Measurements from ENCODE around the gene KREMEN1. TPM values are rescaled to one million over a fixed set of nuclear protein-coding genes. Genes with fewer than 3 reads are reported as not detected.

Gene KREMEN1, protein sequence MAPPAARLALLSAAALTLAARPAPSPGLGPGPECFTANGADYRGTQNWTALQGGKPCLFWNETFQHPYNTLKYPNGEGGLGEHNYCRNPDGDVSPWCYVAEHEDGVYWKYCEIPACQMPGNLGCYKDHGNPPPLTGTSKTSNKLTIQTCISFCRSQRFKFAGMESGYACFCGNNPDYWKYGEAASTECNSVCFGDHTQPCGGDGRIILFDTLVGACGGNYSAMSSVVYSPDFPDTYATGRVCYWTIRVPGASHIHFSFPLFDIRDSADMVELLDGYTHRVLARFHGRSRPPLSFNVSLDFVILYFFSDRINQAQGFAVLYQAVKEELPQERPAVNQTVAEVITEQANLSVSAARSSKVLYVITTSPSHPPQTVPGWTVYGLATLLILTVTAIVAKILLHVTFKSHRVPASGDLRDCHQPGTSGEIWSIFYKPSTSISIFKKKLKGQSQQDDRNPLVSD
- total RNA-seq = 0.22 and 0.26 TPM in 2 replicates

DNA sequence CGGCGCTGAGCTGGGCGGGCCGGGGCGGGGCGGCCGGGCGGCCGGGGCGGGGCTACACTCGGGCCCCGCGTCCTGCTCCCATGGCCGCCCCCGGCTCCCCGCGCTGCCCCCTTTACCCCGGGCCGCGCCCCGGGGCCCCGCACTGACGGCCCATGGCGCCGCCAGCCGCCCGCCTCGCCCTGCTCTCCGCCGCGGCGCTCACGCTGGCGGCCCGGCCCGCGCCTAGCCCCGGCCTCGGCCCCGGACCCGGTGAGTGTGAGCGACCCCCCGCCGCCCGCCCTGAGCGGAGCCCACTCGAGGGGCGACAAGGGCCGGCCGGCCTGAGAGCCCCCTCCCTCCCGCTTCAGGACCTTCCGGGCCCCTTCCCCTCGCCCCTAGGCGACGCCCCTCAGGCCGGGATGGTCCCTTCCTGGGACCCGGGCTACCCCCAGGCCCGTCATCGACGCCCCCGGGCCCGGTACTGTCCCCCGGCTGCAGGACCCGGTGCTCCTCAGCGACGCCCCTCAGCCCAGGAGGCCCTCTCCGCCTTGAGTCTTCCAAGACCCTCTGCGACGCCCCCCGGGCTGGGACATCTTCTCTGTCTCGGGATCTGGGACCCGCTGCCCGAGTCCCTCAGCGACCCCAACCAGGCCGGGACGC lies at the start of gene KREMEN1:
Gene KREMEN1, plus strand, starts transcription at position 57 of the 639 bp plus-strand sequence. Its CDS starts 96 bp downstream, at position 153.

DNA sequence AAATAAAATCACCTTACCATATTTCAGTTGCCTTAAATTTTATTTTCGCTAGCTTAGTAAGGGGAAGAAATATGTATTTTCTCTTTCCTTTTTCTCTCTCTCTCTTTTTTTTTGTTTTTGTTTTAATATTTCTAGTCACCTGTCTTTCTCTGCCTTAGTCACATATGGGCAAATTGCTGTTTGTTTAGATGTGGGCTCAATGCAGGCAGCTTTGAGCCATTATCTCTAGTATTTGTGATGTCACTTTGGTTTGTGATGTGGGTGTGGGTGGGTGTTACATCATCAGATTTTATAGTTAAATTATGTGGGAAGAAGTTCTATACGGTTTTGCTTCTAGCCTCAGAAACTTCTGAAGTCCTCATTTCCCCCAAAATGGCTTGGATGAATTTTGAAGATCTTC lies 11.1 kb upstream of the KREMEN1 start, which contains the start of gene C22orf31:
Gene C22orf31, minus strand, starts transcription at position 59 of the 400 bp plus-strand sequence. Its CDS starts 39 bp downstream, at position 20.

DNA sequence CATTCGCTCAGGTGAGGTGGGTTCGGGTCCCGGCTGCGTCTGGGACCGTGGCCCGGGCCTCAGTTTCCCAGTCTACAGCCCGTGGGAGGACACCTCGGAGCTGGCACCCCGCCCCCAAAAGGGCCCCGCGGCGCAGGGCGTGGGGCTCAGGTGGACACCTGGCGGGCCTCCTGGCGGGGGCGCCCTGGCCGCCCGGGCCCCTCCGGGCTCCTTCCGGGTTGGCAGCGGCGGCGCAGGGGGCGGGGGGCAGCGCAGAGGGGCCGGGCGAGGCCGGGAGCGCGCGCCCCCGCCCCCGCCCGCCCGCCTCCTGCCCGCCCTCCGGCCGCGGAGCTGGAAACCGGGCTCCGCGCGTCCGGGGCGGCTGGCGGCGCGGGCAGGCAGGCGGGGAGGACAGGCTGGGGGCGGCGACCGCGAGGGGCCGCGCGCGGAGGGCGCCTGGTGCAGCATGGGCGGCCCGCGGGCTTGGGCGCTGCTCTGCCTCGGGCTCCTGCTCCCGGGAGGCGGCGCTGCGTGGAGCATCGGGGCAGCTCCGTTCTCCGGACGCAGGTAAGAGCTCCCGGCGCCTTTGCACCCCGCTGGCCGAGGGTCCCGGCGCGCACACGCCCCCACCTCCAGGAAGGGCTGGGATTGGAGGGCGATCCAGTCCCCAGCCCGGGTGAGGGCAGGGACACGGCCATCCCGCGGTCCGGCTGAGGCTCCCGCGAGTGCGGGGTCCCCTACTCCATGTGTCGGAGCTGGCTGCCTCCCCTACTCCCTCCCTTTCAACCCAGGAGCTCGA lies 132.9 kb downstream of the KREMEN1 start, which contains the start of gene EMID1:
Gene EMID1, plus strand, starts transcription at position 303 of the 778 bp plus-strand sequence. Its CDS starts 143 bp downstream, at position 446.

Other genes with a start within 250 kb of the KREMEN1 start
- 1.5 TPM in 2 replicates for gene ZNRF3, start 189.5 kb upstream of the KREMEN1 start, total RNA-seq
- gene C22orf31, start 11.2 kb upstream of the KREMEN1 start, total RNA-seq = not detected in 2 replicates
- 8.0 and 10.0 TPM in 2 replicates for gene EMID1, start 132.9 kb downstream of the KREMEN1 start, total RNA-seq
- gene RHBDD3, start 194.9 kb downstream of the KREMEN1 start, total RNA-seq = 17.8 and 18.7 TPM in 2 replicates
- 135 and 154 TPM in 2 replicates for gene EWSR1, start 195.2 kb downstream of the KREMEN1 start, total RNA-seq
- gene GAS2L1, start 233.6 kb downstream of the KREMEN1 start, total RNA-seq = 20.0 and 22.9 TPM in 2 replicates
- 6.2 and 22.6 TPM in 2 replicates for gene RASL10A, start 242.7 kb downstream of the KREMEN1 start, total RNA-seq